Stimulated activated CD4-positive, alpha-beta T cell treated with anti-CD3 and anti-CD28 coated beads, Interleukin-1b, Interleukin-23, amount 100 ng/mL, for 48 hours (primary cell): ENCODE data around the gene UNC79.

Source experiments
- DNase-seq: peaks from one replicate; pipeline ENCODE4 v3.0.0-alpha.2; 2020

The UNC79 gene

DNA sequence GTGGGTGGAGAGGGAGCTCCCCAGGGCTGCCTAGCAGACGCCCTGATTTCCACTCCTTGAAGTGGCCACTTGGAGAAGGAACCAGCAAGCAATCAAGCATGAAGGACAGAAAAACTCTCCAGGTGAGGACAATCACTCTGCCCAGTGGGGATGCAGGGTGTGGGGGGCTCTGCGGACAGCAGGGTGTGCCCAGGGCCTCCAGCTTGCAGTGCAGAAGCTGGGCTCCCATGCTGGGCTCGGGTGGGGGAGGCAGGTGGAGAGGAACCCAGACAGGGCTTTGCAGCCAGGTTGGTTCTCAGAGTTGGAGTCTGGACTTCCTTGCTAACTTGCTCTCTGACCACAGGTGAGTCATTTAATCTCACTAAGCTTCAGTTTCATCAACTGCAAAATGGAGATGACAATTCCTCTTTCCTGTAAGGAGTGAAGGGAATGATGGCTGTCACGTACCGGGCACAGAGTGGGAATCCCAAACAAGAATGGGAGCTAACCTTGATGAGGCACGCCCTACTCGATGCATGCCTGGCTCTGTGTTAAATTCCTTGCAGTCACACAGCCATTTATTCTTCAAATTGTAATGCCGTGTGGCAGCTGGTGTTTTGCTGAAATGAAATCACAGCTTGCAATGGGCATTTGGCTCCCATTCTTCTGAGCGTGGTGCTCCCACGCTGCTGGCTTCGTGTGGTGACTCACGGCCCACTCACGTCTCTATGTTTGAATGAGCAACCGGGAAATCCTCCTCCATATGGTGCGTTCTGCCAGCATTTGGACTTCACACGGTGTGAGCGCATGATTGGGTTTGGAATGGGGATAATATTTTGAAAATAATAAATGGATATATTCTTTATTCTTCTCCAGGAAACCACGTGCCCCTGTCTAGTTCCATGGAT lies 282.3 kb downstream of the UNC79 start:
- DNase-seq = no peak

DNA sequence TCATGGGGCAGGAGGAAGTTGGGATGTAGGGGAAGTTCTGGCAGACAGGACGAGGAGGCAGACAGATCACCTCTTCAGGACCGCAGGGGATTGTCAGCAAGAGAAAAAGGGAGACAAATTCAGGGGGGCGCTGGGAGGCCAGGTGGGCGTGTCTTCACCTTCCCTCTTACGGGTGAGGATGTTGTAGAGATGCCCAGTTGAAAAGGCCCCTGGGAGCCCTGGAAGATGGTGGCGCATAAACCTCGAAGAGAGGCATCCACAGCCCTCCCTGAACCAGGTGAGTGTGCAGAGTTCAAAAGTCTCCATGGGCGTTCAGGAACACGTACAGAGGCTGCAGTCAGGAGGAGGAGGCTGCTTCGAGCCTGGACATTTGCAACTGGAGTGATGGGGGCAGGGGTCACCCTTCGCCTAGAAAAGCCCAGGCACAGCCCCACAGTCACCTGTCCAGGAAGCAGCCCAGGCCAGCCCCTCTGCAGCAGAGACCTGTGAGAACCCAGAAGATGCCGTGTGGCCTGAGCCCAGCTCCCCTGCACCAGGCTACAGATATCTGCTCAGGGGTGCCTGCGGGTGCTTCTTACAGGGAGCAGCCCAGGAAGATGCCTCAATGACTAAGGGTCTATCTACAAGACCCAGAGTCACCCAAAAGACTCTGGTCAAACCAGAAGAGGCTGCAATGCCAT lies 283.1 kb downstream of the UNC79 start:
- no peak for DNase-seq

DNA sequence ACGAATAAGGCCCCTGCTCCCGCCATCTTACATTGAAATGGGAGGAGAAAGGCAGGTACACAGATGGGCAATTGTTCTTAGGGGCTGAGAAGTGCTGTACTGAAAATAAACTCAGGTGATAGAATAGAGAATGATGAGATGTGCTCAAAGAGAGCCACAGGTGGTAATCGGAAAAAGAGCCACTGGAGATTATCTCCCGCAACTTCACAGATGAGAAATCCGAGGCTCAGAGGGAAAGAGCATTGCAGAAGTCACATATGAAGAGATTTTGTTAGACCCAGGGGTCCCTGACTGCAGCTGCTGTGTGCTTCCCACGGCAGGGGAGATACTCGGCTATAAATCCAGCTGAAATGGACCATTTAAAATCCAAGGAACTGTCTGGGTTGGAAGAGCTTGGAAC lies 283.9 kb downstream of the UNC79 start:
- DNase-seq = no peak

DNA sequence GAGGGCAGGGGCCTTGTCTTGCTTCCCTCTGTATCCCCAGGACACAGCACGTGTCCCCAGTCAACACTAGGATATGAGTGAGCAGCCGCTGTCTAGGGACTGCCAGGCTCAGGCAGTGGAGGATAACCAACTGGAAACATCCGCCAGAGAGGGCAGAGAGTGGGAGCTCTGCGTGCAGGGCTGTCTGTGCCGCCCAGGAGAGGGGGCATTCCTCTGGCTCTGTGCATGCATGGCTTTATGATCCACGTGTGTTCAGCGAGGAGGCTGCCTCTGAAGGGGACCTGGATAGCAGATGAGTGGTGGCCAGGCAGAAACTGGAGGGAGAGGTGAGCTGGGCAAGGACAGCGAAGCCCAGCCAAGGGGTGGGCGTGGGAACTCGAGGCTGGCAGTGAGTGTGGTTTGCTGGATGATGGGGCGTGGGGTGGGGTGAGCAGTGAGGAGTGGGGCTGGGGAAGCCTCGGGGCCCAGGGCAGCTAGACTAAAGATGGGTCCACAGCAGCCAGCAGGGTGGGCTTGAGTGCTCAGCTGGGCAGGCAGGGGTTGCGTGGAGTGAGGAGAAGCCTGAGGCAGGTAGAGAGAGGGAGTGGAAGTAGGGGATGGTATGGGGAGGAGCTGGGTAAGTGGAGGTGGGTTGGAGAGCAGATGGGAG lies 284.7 kb downstream of the UNC79 start:
- no peak for DNase-seq

GRCh38 chr14:93716002-93716745 lies 285.4 kb downstream of the UNC79 start:
- no peak for DNase-seq

GRCh38 chr14:93716746-93717667 lies 286.3 kb downstream of the UNC79 start:
- DNase-seq = no peak

DNA sequence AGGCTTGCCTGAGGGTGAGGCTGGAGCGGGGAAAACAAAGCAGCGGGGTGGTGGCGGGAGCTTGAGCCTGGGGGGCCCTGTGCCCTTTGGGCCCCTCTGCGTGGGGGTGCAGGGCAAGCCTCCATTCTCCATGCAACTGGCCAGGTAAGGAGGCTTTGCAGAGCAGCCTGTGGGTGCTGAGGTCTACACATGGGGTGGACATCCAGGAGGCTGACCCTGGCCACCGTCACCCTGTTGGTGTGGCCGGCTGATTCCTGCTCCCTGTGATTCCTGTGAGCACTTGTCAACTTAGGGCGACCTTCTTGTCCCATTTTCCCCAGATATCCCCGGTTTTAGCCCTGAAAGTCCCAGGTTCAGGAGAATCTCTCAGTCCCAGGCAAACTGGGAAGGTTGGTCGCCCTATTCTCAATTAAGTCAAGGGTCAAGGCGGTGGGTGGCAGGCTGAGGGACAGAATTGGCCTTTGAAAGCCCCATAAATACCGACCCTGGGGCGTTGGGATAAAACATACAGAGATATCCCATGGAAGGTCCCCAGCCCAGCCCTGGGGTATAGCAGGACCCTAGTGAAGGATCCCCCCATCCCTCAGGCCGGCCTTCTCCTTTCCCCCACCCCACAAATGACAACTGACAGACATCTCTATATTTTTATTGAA lies 287.1 kb downstream of the UNC79 start:
- DNase-seq = no peak

- DNase-seq = no peak
Measured at GRCh38 chr14:93719256-93719655, 288.5 kb downstream of the UNC79 start.

DNA sequence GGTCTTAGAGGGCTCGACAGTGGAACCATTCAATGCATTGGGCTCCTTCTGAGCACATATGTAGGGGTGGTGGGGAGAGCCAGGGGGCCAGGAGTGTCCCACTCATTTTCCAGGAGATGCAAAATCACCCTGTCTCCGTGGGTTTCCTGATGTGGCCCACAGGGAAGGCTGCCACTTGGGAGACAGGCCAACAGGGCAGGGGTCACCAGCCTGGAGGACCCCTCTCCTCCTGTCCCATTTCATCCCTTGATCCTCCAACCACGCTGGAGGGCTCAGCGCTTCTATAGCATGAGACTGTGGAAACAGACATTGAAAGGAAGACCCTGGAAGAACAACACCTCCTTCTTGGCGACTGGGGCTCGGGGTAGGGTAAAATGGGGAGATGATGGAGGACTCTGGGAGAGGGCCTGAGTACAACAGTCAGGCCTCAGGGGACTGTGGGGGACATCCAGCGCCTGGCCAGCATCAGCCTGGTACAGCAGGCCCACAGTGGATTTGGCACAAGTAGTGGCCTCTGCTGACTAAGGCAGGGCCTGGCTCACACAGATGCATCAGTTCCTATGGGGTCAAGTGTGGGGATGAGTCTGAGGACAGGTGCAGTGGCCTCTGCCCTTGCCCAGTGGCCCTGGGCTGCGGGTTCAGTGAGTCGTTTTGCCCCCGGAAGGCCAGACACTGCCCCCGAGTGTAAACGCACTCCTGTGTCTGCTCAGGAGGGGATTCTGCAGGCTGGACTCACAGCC lies 289.5 kb downstream of the UNC79 start:
- DNase-seq = no peak

DNA sequence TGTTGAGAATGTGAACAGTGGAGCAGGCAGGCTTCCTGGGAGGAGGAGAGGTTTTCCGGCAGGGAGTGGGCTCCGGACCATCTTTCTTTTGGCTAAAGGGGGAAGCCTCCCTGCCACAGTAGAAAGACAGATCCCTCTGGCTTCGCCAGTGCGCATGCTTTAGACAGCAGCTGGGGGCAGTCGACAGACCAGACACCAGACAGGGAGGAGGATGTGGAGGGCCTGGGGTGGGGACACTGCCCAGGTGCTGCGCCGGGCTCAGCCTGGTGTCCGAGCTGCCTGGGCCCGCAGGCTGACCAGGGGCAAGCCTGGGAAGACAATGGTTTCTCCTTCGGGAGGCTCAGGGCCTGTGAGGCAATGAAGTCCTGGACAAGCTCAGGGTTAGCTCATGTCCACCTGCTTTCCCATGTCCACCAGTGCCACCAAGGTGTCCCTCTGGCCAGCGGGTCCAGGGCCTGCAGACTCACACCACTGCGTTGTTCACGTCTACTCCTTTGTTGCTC lies 290.3 kb downstream of the UNC79 start:
- DNase-seq = no peak

GRCh38 chr14:93723001-93723400 lies 292.3 kb downstream of the UNC79 start:
- DNase-seq = no peak

- DNase-seq = no peak
Measured at GRCh38 chr14:93725002-93725582, 294.4 kb downstream of the UNC79 start.

DNA sequence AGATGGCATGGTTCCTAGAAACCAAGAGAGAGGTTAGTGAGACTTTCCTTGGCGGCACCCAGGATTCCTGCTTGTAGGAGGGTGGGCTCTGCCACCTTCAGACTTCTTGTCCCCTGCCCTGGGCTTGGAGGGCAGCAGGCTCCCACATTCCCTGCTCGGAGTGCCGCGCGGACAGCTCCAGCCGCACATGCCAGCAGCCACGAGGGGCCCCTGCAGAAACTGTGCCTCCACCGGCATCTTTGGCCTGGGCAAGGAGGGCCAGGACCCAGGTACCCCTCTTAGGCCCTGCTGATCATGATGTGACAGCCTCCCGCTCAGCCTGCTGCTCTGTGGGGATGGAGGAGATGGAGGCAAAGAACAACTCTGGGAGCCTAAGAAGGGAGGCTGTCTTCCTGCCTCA lies 295.3 kb downstream of the UNC79 start:
- no peak for DNase-seq

DNA sequence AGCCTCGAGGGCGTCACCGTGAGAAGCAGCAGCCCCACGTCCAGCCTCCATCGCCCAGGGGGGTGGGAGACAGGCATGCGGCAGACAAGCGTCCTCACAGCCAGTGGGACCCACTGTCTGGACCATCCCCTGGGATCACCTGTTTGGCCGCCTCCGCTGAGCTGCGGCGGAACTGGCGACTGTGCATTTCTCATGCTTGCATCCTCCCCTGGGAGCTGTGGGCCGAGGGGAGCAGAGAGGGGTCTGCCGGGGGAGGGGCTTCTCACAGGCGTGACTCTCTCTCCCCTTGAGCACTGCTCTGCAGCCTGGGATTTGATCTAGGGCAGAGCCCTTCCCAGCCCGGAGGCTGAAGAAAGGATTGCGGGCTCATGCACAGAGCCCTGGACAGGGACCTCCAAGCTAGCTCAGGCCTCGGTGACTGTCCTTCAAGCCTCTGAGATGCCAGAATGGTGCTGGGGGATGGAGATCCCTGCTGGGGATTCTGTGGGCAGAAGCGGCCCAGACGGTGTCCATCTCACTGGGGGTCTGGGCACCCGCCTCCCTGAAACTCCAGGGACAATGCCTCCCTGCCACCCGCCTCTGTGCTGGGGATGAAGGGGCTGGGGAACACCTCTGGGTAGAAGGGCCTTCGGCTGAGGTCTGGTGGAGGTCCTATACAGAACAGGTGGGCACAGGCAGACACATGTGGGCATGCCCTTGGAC lies 296.5 kb downstream of the UNC79 start:
- DNase-seq = no peak

GRCh38 chr14:93727917-93728650 lies 297.3 kb downstream of the UNC79 start:
- DNase-seq = no peak

GRCh38 chr14:93728651-93729016 lies 297.9 kb downstream of the UNC79 start:
- no peak for DNase-seq

- DNase-seq = no peak
Measured at GRCh38 chr14:93729993-93730392, 299.3 kb downstream of the UNC79 start.

DNA sequence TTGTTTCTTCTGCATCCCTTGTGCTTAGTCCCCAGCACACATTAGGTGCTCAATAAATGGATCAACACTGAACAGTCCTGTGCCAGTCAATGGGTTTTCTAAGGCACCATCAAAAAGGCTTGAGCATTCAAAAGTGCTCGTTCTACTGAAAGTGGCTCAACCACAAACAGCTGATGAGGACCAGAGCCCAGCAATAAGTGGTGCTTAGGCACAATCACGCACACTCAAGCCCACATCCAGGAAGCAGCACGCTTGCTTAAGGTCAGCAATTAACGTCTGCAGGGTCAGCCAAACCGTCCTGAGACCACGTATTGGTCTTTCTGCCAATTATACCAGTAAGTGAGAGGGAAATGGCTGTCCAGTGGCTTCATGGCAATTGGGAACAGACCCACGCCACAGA lies 301.0 kb downstream of the UNC79 start:
- no peak for DNase-seq

- no peak for DNase-seq
Measured at GRCh38 chr14:93732524-93732923, 301.8 kb downstream of the UNC79 start.
